LNCAP (cell line): Measurements from ENCODE around the gene FBXL17.

Experiments used
- CTCF ChIP-seq: fragments of 450-650 bp; IDR thresholded peaks from 2 replicates; pipeline ENCODE4 v1.5.1; 2017; ENCODE audit warnings: mild to moderate bottlenecking

The FBXL17 gene

GRCh38 chr5:108415726-108416125 is 33.8 kb upstream of the FBXL17 start:
- TF ChIP-seq CTCF: no peak

- TF ChIP-seq CTCF: no peak
Measured at GRCh38 chr5:108409786-108410185, 27.9 kb upstream of the FBXL17 start.

GRCh38 chr5:108398964-108399363 is 17.1 kb upstream of the FBXL17 start:
- TF ChIP-seq CTCF: no peak

GRCh38 chr5:108387758-108388157 is 5.9 kb upstream of the FBXL17 start:
- TF ChIP-seq CTCF: no peak

- no peak for TF ChIP-seq CTCF
Measured at GRCh38 chr5:108386345-108387061, 4.6 kb upstream of the FBXL17 start.

- TF ChIP-seq CTCF: no peak
Measured at GRCh38 chr5:108384741-108385140, 2.8 kb upstream of the FBXL17 start.

- no peak for TF ChIP-seq CTCF
Measured at GRCh38 chr5:108382784-108383330, 959 bp upstream of the FBXL17 start.
